Fibroblast of peridontal ligament (primary cell): ENCODE data around the gene MTF2.
"Not testable (repeated sequence)": the region's sequence is repeated elsewhere in the genome, so short reads cannot be mapped to it uniquely, and the experiment has no call there.

Experiments used
- DNase-seq: peaks from one replicate; pipeline ENCODE4 v3.0.0-alpha.2; 2010; ENCODE audit errors: extremely low read depth

MTF2 gene

GRCh38 chr1:93142161-93142560 lies 63.1 kb downstream of the MTF2 start:
- DNase-seq: peak; percentile 16

DNA sequence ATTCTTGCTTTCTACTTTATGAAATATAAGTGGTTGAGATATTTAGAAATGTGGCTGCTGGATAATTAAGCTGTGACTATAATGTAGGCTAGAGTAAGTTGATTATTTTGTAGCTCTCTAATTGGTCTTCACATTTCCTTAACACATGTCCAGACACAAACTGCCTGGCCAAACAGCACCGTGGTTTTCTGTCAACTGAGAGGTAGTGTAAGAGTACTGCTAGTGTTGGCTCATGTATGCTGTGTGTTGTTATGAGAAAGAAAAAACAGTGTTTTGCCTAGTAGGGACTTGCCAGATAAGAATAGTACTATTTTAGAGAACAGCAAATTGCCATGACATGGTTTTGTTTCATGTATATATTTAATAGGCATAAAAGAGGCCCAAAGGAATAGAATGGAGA lies 64.1 kb downstream of the MTF2 start:
- DNase-seq: peak; percentile 10

DNA sequence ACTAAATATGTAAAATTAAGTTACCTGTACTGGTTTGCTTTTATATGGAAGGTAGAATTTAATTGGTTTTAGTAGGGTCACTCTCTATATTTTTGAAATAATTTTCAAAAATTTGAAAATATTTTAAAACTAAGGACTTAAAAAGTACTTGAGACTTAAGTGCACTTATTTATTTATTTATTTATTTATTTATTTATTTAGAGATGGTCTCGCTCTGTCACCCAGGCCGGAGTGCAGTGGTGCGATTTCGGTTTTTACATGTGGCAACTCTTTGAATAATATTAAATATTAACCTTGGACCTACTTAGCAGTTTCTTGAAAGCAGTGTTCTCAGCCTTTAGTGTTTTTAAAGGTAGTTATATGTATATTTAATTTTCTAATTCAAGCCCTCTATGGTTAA lies 64.7 kb downstream of the MTF2 start:
- no peak for DNase-seq

DNA sequence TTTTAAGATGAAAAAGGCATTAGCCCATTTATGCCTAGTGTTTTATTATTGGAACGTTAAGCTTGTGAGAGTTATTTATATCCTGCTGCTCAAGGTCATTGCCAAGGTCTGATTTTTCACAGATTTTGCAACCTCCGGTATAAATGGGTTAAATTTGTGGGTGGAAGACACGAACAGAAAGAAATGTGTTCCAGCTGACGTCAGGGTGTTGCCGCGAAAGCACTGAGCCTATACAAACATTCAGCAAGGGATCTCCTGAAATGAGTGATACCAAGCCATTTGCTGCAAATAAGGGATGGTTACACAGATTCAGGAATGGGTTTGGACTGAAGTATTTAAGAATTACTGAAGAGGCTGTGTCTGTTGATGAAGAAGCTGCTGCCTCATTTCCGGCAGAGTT lies 68.9 kb downstream of the MTF2 start:
- peak; percentile 57 for DNase-seq

DNA sequence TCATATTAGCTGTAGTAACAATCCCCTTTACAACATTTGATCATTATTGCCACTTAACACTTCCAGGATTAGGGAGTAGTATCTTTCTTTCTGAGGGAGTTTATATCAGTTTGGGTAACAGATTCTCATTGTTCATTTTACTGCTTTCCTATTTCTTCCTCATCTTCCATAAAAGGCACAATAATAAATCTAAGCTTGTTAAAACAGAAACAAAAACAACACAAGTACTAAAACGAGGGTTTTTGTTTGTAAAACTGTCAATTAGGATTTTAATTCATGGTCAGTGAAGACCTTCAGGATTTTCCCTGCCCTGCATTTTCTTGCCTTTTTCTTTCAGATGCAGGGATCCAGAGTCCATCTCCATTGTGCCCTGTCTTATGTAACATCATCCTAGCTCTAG lies 71.6 kb downstream of the MTF2 start:
- no peak for DNase-seq

- no peak for DNase-seq
These were observed 72.4 kb downstream of the MTF2 start for GRCh38 chr1:93151474-93151873.

DNA sequence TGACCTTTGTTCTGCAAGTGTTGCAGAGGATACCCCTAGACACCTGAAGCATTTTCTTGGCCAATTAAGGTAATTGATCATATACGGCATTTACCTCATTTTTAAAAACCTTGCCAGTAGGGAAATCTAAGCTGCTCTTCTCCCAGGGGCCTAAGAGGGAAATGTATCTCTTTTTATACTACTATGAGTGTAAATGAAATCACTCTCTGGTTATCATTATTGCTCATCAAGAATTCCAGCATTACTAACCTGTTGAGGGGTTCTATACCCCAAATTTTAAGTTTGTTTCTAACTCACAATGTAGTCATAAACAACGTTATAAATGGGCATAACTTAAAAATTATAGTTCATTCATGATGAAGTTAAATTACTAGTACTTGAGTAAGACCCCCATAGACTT lies 73.8 kb downstream of the MTF2 start:
- DNase-seq: no peak

DNA sequence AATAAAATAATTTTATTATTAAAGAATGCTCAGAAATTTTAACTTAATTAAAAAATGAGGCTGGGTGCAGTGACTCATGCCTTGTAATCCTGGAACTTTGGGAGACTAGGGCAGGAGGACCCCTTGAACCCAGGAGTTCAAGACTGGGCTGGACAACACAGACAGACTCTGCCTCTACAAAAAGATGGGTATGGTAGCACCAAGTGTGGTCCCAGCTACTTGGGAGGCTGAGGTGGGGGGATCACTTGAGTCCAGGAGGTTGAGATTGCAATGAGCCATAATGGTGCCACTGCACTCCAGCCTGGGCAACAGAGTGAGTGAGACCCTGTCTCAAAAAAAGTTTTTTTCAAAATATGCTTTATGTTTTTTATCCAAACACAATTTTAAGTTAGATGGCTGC lies 75.8 kb downstream of the MTF2 start:
- DNase-seq: no peak

- DNase-seq: no peak
These were observed 76.3 kb downstream of the MTF2 start for GRCh38 chr1:93155335-93155734.

DNA sequence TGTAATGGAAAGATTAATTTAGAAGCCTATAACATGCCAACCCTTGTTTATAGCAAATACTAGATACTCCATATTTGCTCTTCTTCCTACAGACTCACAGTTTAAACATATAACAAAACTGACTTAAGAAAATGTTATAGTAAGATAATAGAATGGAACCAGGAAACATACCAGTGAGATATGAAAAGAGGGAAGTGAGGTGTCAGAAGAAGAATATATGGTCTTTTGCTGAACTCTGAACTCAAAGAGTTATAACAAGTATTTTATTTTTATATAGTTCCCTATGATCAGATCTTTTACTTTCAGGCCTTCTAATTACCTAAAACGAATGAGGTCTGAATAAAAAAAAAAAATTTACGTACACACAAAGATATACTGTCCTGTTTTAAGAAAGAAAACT lies 80.3 kb downstream of the MTF2 start:
- no peak for DNase-seq

DNA sequence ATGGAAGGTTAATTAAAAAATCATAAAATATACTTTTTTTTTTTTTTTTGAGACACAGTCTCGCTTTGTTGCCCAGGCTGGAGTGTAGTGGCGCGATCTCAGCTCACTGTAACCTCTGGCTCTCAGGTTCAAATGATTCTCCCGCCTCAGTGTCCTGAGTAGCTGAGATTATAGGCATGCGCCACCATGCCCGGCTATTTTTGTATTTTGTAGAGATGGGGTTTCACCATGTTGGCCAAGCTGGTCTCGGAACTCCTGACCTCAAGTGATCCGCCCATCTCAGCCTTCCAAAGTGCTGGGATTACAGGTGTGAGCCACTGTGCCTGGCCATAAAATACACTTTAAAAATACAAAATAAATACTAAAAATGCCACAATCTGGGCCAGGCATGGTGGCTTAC lies 84.2 kb downstream of the MTF2 start:
- not testable (repeated sequence) for DNase-seq

GRCh38 chr1:93164816-93165215 lies 85.7 kb downstream of the MTF2 start:
- DNase-seq: no peak

- DNase-seq: not testable (repeated sequence)
These were observed 86.8 kb downstream of the MTF2 start for GRCh38 chr1:93165895-93166294.

DNA sequence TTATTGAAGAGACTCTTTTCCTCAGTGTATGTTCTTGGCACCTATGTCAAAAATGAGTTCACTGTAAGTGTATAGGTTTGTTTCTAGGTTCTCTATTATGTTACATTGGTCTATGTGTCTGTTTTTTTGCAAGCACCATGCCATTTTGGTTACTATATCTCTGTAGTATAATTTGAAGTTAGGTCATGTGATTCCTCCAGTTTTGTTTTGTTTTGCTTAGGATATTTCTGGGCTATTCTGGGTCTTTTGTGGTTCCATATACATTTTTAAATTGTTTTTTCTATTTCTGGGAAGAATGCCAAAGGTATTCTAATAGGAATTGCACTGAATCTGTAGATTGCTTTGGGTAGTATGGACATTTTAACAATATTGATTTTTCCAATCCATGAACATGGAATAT lies 87.9 kb downstream of the MTF2 start:
- DNase-seq: no peak

DNA sequence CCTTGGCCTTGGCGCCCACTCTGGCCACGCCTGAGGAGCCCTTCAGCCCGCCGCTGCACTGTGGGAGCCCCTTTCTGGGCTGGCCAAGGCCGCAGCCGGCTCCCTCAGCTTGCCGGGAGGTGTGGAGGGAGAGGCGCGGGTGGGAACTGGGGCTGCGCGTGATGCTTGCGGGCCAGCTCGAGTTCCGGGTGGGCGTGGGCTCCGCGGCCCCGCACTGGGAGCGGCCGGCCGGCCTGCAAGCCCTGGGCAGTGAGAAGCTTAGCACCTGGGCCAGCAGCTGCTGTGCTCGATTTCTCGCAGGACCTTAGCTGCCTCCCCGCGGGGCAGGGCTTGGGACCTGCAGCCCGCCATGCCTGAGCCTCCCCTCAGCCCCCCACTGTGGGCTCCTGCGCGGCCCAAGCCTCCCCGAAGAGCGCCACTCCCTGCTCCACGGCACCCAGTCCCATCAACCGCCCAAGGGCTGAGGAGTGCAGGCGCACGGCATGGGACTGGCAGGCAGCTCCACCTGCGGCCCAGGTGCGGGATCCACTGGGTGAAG lies 91.1 kb downstream of the MTF2 start:
- DNase-seq: not testable (repeated sequence)

DNA sequence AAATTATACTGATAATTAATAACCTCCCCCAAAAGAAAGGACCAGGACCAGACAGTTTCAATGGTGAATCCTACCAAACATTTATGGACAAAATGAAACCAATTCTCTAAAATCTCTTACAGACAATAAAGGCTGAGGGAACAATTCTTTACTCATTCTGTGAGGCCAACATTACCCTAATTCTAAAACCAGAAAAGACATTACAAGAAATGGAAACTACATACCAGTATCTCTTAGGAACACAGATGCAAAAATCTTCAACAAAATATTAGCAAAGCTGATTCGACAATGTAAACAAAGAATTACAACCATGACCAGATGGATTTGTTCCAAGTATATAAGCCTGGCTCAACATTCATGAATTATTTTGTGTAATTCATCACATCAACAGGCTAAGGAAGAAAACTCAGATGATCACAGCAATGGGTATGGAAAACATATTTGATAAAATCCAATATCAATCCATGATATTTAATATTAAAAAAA lies 92.5 kb downstream of the MTF2 start:
- DNase-seq: peak; percentile 57

- DNase-seq: no peak
These were observed 93.7 kb downstream of the MTF2 start for GRCh38 chr1:93172778-93173177.

GRCh38 chr1:93174638-93175037 lies 95.6 kb downstream of the MTF2 start:
- DNase-seq: not testable (repeated sequence)

DNA sequence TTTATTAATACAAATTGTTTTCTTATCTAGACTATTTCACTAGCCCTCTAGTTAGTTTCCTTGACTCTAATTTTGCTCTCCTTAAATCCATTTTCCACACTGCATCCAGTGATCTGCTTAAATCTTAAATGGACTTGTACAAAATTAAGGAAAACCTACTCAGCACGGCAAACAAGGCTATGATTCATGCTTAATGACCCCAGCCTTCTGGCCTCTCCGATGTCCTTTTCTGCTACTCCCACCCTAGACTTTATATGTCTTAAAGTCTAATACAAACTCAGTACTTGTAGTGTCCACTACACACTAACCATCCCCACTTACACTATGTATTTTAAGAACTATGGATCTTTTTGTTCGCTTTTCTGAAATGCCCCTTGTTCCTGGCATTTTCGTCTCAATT lies 98.9 kb downstream of the MTF2 start:
- DNase-seq: peak; percentile 49

- peak; percentile 19 for DNase-seq
These were observed 99.3 kb downstream of the MTF2 start for GRCh38 chr1:93178418-93178817.

DNA sequence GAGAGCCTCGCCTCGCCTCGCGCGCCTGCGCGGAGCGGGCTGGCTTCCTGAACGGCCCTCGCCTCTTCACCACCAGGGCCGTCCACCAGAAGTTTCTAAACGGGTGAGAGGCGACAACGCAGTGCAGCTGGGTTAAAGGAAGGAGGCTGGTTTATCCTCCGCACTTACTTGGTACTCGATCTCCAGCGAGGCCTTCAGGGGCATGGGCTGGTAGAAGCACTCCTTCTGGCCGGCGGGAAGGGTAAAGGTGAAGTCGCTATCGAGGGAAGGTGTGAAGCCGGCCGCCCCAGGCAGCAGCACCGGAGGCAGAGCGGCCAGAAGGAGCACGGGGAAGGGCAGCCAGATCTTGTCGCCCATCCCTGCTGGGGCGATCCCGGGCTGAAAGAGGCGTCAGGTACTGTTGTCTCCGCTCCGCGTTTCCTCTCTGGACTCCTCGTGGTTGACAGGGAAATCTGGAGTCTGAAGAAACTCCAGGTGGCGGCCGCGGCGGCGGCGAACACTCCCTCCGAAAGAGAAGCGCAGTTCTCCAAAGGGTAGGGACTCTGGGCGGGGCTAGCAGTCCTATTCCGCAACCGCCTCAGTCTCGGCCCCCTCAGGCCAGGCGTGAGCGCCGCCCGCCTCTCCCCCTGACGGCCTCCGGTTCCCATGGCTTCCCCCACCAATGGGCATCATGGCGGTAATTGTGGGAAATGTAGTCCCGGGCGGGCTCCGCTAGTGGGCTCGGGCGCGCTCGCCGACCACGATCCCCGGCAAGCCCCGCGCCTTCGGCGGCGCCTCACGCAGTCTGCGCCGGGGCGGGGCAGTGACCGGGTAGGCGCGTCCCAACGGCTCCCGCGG lies 101.0 kb downstream of the MTF2 start, which contains the start of gene TMED5:
TSS of gene TMED5 (minus strand) at position 528 of the 837 bp plus-strand sequence. CDS start at position 357, 171 bp downstream.
- DNase-seq: peak; percentile 97

- peak; percentile 16 for DNase-seq
These were observed 101.9 kb downstream of the MTF2 start, which contains the start of gene CCDC18 for GRCh38 chr1:93180723-93181613. Gene CCDC18 (plus strand): TSS chr1:93180724. CDS start chr1:93183362, 2,638 bp downstream.
